Caco-2 (cell line): ENCODE data around the gene PANX1. TPM values are rescaled to one million over a fixed set of nuclear protein-coding genes. Genes with fewer than 3 reads are reported as not detected.

Source experiments
- BruUV-seq: library from RNA; stranded (reverse); fragments of 400-500 nt; replicated peaks from 2 replicates; lab custom pipeline; 2021; lab: Mats Ljungman, UMichigan
- CTCF ChIA-PET: fragments of 300-600 bp; sonication (Branson Sonifier 250); formaldehyde crosslinking; loops from one replicate; lab custom pipeline; 2022; ENCODE audit warnings: antibody characterized with exemption; lab: Charles Lee
- POLR2A ChIA-PET: fragments of 300-600 bp; sonication (Branson Sonifier 250); formaldehyde crosslinking; loops from one replicate; lab custom pipeline; 2022; ENCODE audit warnings: antibody characterized with exemption; lab: Charles Lee
- DNase-seq, 2 experiments: peaks; one replicate each; pipeline versions ENCODE4 v3.0.0 to v3.0.0-alpha.2; 2020 to 2022
- H3K27me3 ChIP-seq: replicated peaks from 2 replicates; pipeline ENCODE4 v1.6.0; 2011; ENCODE audit warnings: low read length; ENCODE audit not compliant: control insufficient read depth, insufficient read depth
- H3K36me3 ChIP-seq: 2 replicates; pipeline ENCODE4 v1.5.1; 2011; ENCODE audit warnings: low read length; ENCODE audit not compliant: control insufficient read depth, insufficient read depth
- H3K4me1 ChIP-seq: fragments of 250-450 bp; sonication (Bioruptor Pico); 2 replicates; pipeline ENCODE4 v1.5.1; 2020; ENCODE audit warnings: mild to moderate bottlenecking
- H3K4me3 ChIP-seq: 2 replicates; pipeline ENCODE4 v1.5.1; 2011; ENCODE audit warnings: low read depth, mild to moderate bottlenecking, control low read depth, low read length
- H3K9me3 ChIP-seq: fragments of 250-450 bp; sonication (Bioruptor Pico); 2 replicates; pipeline ENCODE4 v1.5.1; 2020; ENCODE audit warnings: mild to moderate bottlenecking, moderate library complexity
- H3K27ac Mint-ChIP-seq: one replicate; pipeline ENCODE4 v1.8.0; 2022; ENCODE audit warnings: mixed read lengths; ENCODE audit not compliant: unreplicated experiment
- H3K27me3 Mint-ChIP-seq: one replicate; pipeline ENCODE4 v1.8.0; 2022; ENCODE audit warnings: mixed read lengths; ENCODE audit not compliant: insufficient read depth, unreplicated experiment
- H3K36me3 Mint-ChIP-seq: one replicate; pipeline ENCODE4 v1.8.0; 2022; ENCODE audit warnings: mild to moderate bottlenecking, mixed read lengths; ENCODE audit not compliant: insufficient read depth, unreplicated experiment
- H3K4me1 Mint-ChIP-seq: one replicate; pipeline ENCODE4 v1.8.0; 2022; ENCODE audit warnings: low read depth, mixed read lengths; ENCODE audit not compliant: unreplicated experiment
- H3K4me3 Mint-ChIP-seq: one replicate; pipeline ENCODE4 v1.8.0; 2022; ENCODE audit warnings: mild to moderate bottlenecking, moderate library complexity, mixed read lengths; ENCODE audit not compliant: unreplicated experiment
- H3K9me3 Mint-ChIP-seq: one replicate; pipeline ENCODE4 v1.8.0; 2022; ENCODE audit warnings: mixed read lengths; ENCODE audit not compliant: unreplicated experiment
- CTCF ChIP-seq, 2 experiments: fragments of 200-600 bp in 1 of 2; IDR thresholded peaks; 1 replicate in 1 of 2; 2 replicates in 1 of 2; pipeline versions ENCODE4 v1.5.1 to v1.8.0; 2011 to 2022; ENCODE audit warnings: antibody characterized with exemption in 1 of 2, control low read depth in 1 of 2, inconsistent platforms in 1 of 2, low read depth in 1 of 2, low read length in 1 of 2, mild to moderate bottlenecking in 1 of 2, moderate library complexity in 1 of 2; ENCODE audit not compliant: insufficient read depth in 1 of 2, severe bottlenecking in 1 of 2, unreplicated experiment in 1 of 2
- intact Hi-C: fragments of 100-400 bp; cut with micrococcal nuclease; formaldehyde crosslinking; loops from one replicate; pipeline ENCODE4 v1.10.0; 2022; ENCODE audit not compliant: unreplicated experiment
- total RNA-seq: library from RNA; stranded (reverse); gene quantifications from 2 replicates; pipeline ENCODE4 v1.2.3, GENCODE V29; 2022

The PANX1 gene
- total RNA-seq, 1 experiment from 2014 or later, result 33.1 TPM

DNA sequence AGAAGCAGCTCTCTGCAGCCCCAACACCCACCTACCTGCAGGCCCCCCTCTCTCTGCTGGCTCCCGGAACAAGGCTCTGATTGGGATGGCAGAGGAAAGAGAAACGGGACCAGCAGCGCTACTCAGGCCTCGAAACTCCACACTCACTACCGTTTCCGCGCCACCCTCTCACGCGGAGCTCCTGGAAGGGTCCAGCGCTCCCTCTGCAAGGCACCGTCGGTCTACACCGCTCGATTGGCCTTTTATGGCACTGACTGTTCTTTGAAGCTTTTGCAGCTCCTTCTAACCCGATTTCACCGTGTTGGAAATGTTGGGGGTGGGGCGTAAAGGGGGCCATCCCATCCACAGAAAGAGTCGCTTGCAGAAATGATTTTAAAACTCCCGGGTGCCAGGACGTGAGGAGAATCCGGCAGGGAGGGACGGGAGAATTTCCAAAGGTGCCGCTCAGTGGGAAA lies 323 bp upstream of the PANX1 start:
- Mint-ChIP-seq H3K4me3 (no peak overlapping the region), H3K27me3 (no peaks in the 10 kb centered on the region), H3K9me3 (no peaks in the 10 kb centered on the region), H3K36me3 (peaks cover 9% of the 10 kb centered on the region), H3K4me1 (peaks cover 15% of the 10 kb centered on the region), H3K27ac (no peak overlapping the region)
- Histone ChIP-seq H3K27me3 (no peaks in the 10 kb centered on the region), H3K36me3 (peaks cover 1% of the 10 kb centered on the region; the same call in 1 of the 2 replicates), H3K9me3 (no peaks in the 10 kb centered on the region), H3K4me1 (peaks cover 18% of the 10 kb centered on the region), H3K4me3 (peak overlapping the region; percentile 70)
- TF ChIP-seq CTCF (IDR thresholded peaks at IDR 0.05; ENCODE audit: insufficient read depth in 1 of 2, low read depth in 1 of 2, low read length in 1 of 2, severe bottlenecking in 1 of 2, unreplicated experiment in 1 of 2), result no peak
- intact Hi-C loops, result loop anchor here (2.0 to 5.0 kb wide), 2 partner anchors 38 to 364 kb away; partner anchors contain the start of genes ANKRD49 and MRE11
- DNase-seq, result no peak
- TSS peak; percentile 82 for BruUV-seq
- ChIA-PET POLR2A (interaction anchor here (0.5 to 2.2 kb wide), 15 partner anchors 9 to 1661 kb away, joined by 3 to 21 read pairs (median 4); partner anchors contain the start of genes C11orf54, FAM76B and TAF1D), CTCF (interaction anchor here (0.6 to 2.8 kb wide), 8 partner anchors 14 to 472 kb away, joined by 3 to 33 read pairs (median 4); no protein-coding TSS in a partner anchor)

GRCh38 chr11:94129512-94130297 lies 1.1 kb downstream of the PANX1 start:
- Mint-ChIP-seq H3K9me3 (no peaks in the 10 kb centered on the region), H3K4me1 (peaks cover 15% of the 10 kb centered on the region), H3K27ac (no peak overlapping the region), H3K4me3 (no peak overlapping the region), H3K27me3 (no peaks in the 10 kb centered on the region), H3K36me3 (peaks cover 9% of the 10 kb centered on the region)
- POLR2A ChIA-PET, result interaction anchor here (1.0 to 2.2 kb wide), 7 partner anchors 10 to 388 kb away, joined by 3 to 21 read pairs (median 7); partner anchors contain the start of genes C11orf54 and TAF1D
- no peak for TF ChIP-seq CTCF (IDR thresholded peaks at IDR 0.05; ENCODE audit: insufficient read depth in 1 of 2, low read depth in 1 of 2, low read length in 1 of 2, severe bottlenecking in 1 of 2, unreplicated experiment in 1 of 2)
- no peaks in the 10 kb centered on the region for H3K27me3 ChIP-seq
- intact Hi-C loops, result loop anchor here (1.0 to 5.0 kb wide), 4 partner anchors 24 to 363 kb away; partner anchors contain the start of genes ANKRD49 and MRE11
- peak overlapping the region; percentile 70 for H3K4me3 ChIP-seq
- H3K9me3 ChIP-seq, result no peaks in the 10 kb centered on the region
- H3K4me1 ChIP-seq, result peaks cover 18% of the 10 kb centered on the region
- CTCF ChIA-PET, result interaction anchor here (1.0 to 2.8 kb wide), 5 partner anchors 14 to 234 kb away, joined by 3 to 33 read pairs (median 5); no protein-coding TSS in a partner anchor
- BruUV-seq, result TSS peak; percentile 35
- no peak for DNase-seq
- peaks cover 1% of the 10 kb centered on the region; the same call in 1 of the 2 replicates for H3K36me3 ChIP-seq
